Upper lobe of right lung (tissue), 1 donor: Measurements from ENCODE around the gene ADCY6. TPM values are rescaled to one million over a fixed set of nuclear protein-coding genes. Genes with fewer than 3 reads are reported as not detected.

ENCODE experiments used
- ATAC-seq: fragments of 200-7000 bp; cut with Tn5 transposase; one replicate; pipeline ENCODE4 v1.9.1; 2020; ENCODE audit warnings: mild to moderate bottlenecking, moderate library complexity
- DNase-seq: peaks from one replicate; pipeline ENCODE4 v3.0.0-alpha.2; 2020
- H3K27ac ChIP-seq: fragments of 200-600 bp; one replicate; pipeline ENCODE4 v1.8.0; 2022
- H3K27me3 ChIP-seq: fragments of 200-600 bp; one replicate; pipeline ENCODE4 v1.8.0; 2022; ENCODE audit warnings: mild to moderate bottlenecking
- H3K36me3 ChIP-seq: fragments of 200-600 bp; one replicate; pipeline ENCODE4 v1.8.0; 2022
- H3K4me1 ChIP-seq: fragments of 200-600 bp; one replicate; pipeline ENCODE4 v1.8.0; 2022
- H3K4me3 ChIP-seq: fragments of 200-600 bp; one replicate; pipeline ENCODE4 v1.8.0; 2022; ENCODE audit warnings: mild to moderate bottlenecking
- H3K9me3 ChIP-seq: fragments of 200-600 bp; one replicate; pipeline ENCODE4 v1.8.0; 2022
- CTCF ChIP-seq: fragments of 200-600 bp; IDR thresholded peaks from one replicate; pipeline ENCODE4 v1.8.0; 2022; ENCODE audit warnings: antibody characterized with exemption
- intact Hi-C: fragments of 100-400 bp; cut with DNase I; formaldehyde crosslinking; loops from one replicate; pipeline ENCODE4 v1.11.0; 2022
- total RNA-seq: library from RNA; stranded (reverse); fragmentation: NEBNext Ultra II Directional; extraction: Animal tissue kit (Norgen Biotek cat#: 25700); gene quantifications from one replicate; pipeline ENCODE4 v1.2.1, GENCODE V29; 2021
- donor health status: DM: no; HTN: yes; CAD: no; lungs with severe emphysema.

ADCY6 gene
- total RNA-seq, 1 donor from 2014 or later: 42.9 TPM

- DNase-seq (no peak), ATAC-seq (peak; percentile 18)
- Histone ChIP-seq H3K4me3 (no peak overlapping the region), H3K9me3 (no peaks in the 10 kb centered on the region), H3K4me1 (peaks cover 6% of the 10 kb centered on the region), H3K27me3 (no peaks in the 10 kb centered on the region), H3K27ac (no peak overlapping the region), H3K36me3 (no peaks in the 10 kb centered on the region)
- no peak for TF ChIP-seq CTCF
- intact Hi-C loops: no loop called here
Observed at GRCh38 chr12:48807981-48808380, 19.1 kb upstream of the ADCY6 start.

- ATAC-seq: no peak
- DNase-seq: no peak
- Histone ChIP-seq H3K4me3 (no peak overlapping the region), H3K4me1 (no peaks in the 10 kb centered on the region), H3K27me3 (peaks cover 5% of the 10 kb centered on the region), H3K36me3 (no peaks in the 10 kb centered on the region), H3K9me3 (no peaks in the 10 kb centered on the region), H3K27ac (no peak overlapping the region)
- TF ChIP-seq CTCF: no peak
- intact Hi-C loops: no loop called here
Observed at GRCh38 chr12:48803675-48804074, 14.8 kb upstream of the ADCY6 start.

GRCh38 chr12:48800971-48801370, 12.1 kb upstream of the ADCY6 start:
- Histone ChIP-seq H3K4me1 (no peaks in the 10 kb centered on the region), H3K27ac (no peak overlapping the region), H3K4me3 (no peak overlapping the region), H3K27me3 (peaks cover 5% of the 10 kb centered on the region), H3K9me3 (no peaks in the 10 kb centered on the region), H3K36me3 (no peaks in the 10 kb centered on the region)
- no peak for ATAC-seq
- intact Hi-C loops: no loop called here
- DNase-seq: no peak
- no peak for TF ChIP-seq CTCF

- peaks cover 2% of the 10 kb centered on the region for H3K4me1 ChIP-seq
- ATAC-seq: peak; percentile 7
Observed at GRCh38 chr12:48800457-48800856, 11.6 kb upstream of the ADCY6 start.

GRCh38 chr12:48796976-48797375, 8.1 kb upstream of the ADCY6 start:
- no peak for TF ChIP-seq CTCF
- H3K27ac ChIP-seq: no peak overlapping the region
- intact Hi-C loops: no loop called here
- DNase-seq (no peak), ATAC-seq (peak; percentile 25)
- H3K27me3 ChIP-seq: peaks cover 5% of the 10 kb centered on the region
- peaks cover 4% of the 10 kb centered on the region for H3K4me1 ChIP-seq
- H3K9me3 ChIP-seq: no peaks in the 10 kb centered on the region
- no peak overlapping the region for H3K4me3 ChIP-seq
- no peaks in the 10 kb centered on the region for H3K36me3 ChIP-seq

More at GRCh38 chr12:48800457-48800856, 11.6 kb upstream of the ADCY6 start:
- Histone ChIP-seq H3K27ac (no peak overlapping the region), H3K9me3 (no peaks in the 10 kb centered on the region), H3K36me3 (no peaks in the 10 kb centered on the region), H3K4me3 (no peak overlapping the region), H3K27me3 (peaks cover 5% of the 10 kb centered on the region)
- TF ChIP-seq CTCF: no peak
- intact Hi-C loops: no loop called here
- no peak for DNase-seq
